DMS 273 treated with DMSO at 0.1 percent for 48 hours (cell line): ENCODE measurements around the gene PTX3.

Experiments
- DNase-seq: peaks from one replicate; lab custom pipeline; 2025; lab: John Stamatoyannopoulos, UW

PTX3 gene

GRCh38 chr3:157436583-157437291 is at the start of gene PTX3:
PTX3 (plus strand) TSS chr3:157436850; CDS start chr3:157436934, 84 bp downstream.
- DNase-seq: peak; percentile 56

GRCh38 chr3:157387708-157388435 is 48.8 kb upstream of the PTX3 start:
- DNase-seq: no peak

- DNase-seq: no peak
These were observed 47.7 kb upstream of the PTX3 start for GRCh38 chr3:157388976-157389375.

- DNase-seq: no peak
These were observed 45.7 kb upstream of the PTX3 start for GRCh38 chr3:157390713-157391515.

- DNase-seq: no peak
These were observed 44.5 kb upstream of the PTX3 start for GRCh38 chr3:157392104-157392503.

GRCh38 chr3:157393113-157393512 is 43.5 kb upstream of the PTX3 start:
- DNase-seq: no peak

- no peak for DNase-seq
These were observed 42.2 kb upstream of the PTX3 start for GRCh38 chr3:157394411-157394810.

GRCh38 chr3:157398598-157398997 is 38.1 kb upstream of the PTX3 start:
- no peak for DNase-seq

- no peak for DNase-seq
These were observed 32.3 kb upstream of the PTX3 start for GRCh38 chr3:157404381-157404780.

- DNase-seq: no peak
These were observed 31.2 kb upstream of the PTX3 start for GRCh38 chr3:157405457-157405856.

- DNase-seq: no peak
These were observed 30.3 kb upstream of the PTX3 start for GRCh38 chr3:157406394-157406793.

- no peak for DNase-seq
These were observed 28.9 kb upstream of the PTX3 start for GRCh38 chr3:157407769-157408168.

- DNase-seq: no peak
These were observed 28.0 kb upstream of the PTX3 start for GRCh38 chr3:157408499-157409149.

- peak; percentile 57 for DNase-seq
These were observed 27.1 kb upstream of the PTX3 start for GRCh38 chr3:157409516-157409915.

GRCh38 chr3:157410945-157411344 is 25.7 kb upstream of the PTX3 start:
- DNase-seq: no peak

GRCh38 chr3:157412323-157412855 is 24.3 kb upstream of the PTX3 start:
- peak; percentile 56 for DNase-seq

GRCh38 chr3:157414861-157415260 is 21.8 kb upstream of the PTX3 start:
- DNase-seq: peak; percentile 98

GRCh38 chr3:157416347-157417087 is 20.1 kb upstream of the PTX3 start:
- no peak for DNase-seq

GRCh38 chr3:157417247-157417646 is 19.4 kb upstream of the PTX3 start:
- DNase-seq: no peak

- no peak for DNase-seq
These were observed 18.5 kb upstream of the PTX3 start for GRCh38 chr3:157418104-157418503.

- peak; percentile 52 for DNase-seq
These were observed 16.0 kb upstream of the PTX3 start for GRCh38 chr3:157420606-157421130.
